C4-2B (cell line): ENCODE measurements around the gene CDC42BPB.

Experiments
- CTCF ChIP-seq: fragments of 450-650 bp; conservative IDR thresholded peaks from 2 replicates; pipeline ENCODE4 v1.5.1; 2017; ENCODE audit warnings: mild to moderate bottlenecking
- ZFX ChIP-seq: fragments of 450-650 bp; IDR thresholded peaks from 2 replicates; pipeline ENCODE4 v1.6.1; 2017

GRCh38 chr14:102965971-102966655 lies 91.2 kb downstream of the CDC42BPB start:
- no peak for TF ChIP-seq CTCF
- TF ChIP-seq ZFX = no peak
